KMS-11 (cell line): ENCODE measurements around the gene NECAB3.

Source experiments
- H2AFZ ChIP-seq: fragments of 200-600 bp; sonication (generic); 2 replicates; pipeline ENCODE4 v1.6.1; 2016; ENCODE audit warnings: antibody characterized with exemption, mixed run types, low read depth
- H3K27ac ChIP-seq: fragments of 200-600 bp; sonication (generic); 2 replicates; pipeline ENCODE4 v1.6.1; 2016; ENCODE audit warnings: mild to moderate bottlenecking, mixed run types
- H3K27me3 ChIP-seq: fragments of 200-600 bp; sonication (generic); 2 replicates; pipeline ENCODE4 v1.6.1; 2017; ENCODE audit warnings: mild to moderate bottlenecking, low read depth, mixed run types, moderate library complexity; ENCODE audit not compliant: insufficient read depth
- H3K36me3 ChIP-seq: fragments of 200-600 bp; sonication (generic); 2 replicates; pipeline ENCODE4 v1.6.1; 2017; ENCODE audit warnings: mild to moderate bottlenecking, mixed run types; ENCODE audit not compliant: insufficient read depth
- H3K4me1 ChIP-seq: fragments of 200-600 bp; sonication (generic); 2 replicates; pipeline ENCODE4 v1.6.1; 2016; ENCODE audit warnings: mild to moderate bottlenecking, low read depth, mixed run types; ENCODE audit not compliant: poor library complexity, severe bottlenecking
- H3K4me2 ChIP-seq: fragments of 200-600 bp; sonication (generic); 2 replicates; pipeline ENCODE4 v1.7.0; 2016; ENCODE audit warnings: mild to moderate bottlenecking, mixed run types
- H3K4me3 ChIP-seq: fragments of 200-600 bp; sonication (generic); IDR thresholded peaks from 2 replicates; pipeline ENCODE4 v1.6.1; 2017; ENCODE audit warnings: low read depth, low read length, mixed read lengths; ENCODE audit not compliant: insufficient read depth
- H3K79me2 ChIP-seq: fragments of 200-600 bp; sonication (generic); 2 replicates; pipeline ENCODE4 v1.6.1; 2016; ENCODE audit warnings: low read depth, mixed run types; ENCODE audit not compliant: insufficient read depth
- H3K9ac ChIP-seq: fragments of 200-600 bp; sonication (generic); 2 replicates; pipeline ENCODE4 v1.6.1; 2016; ENCODE audit warnings: mild to moderate bottlenecking, mixed run types
- H4K20me1 ChIP-seq: fragments of 200-600 bp; sonication (generic); 2 replicates; pipeline ENCODE4 v1.6.1; 2016; ENCODE audit warnings: mild to moderate bottlenecking, mixed run types; ENCODE audit not compliant: insufficient read depth
- CTCF ChIP-seq: fragments of 200-600 bp; sonication (generic); conservative IDR thresholded peaks from 2 replicates; pipeline ENCODE4 v1.6.1; 2017; ENCODE audit warnings: low read depth, mild to moderate bottlenecking, antibody characterized with exemption, low read length, moderate library complexity, mixed read lengths

NECAB3 gene

GRCh38 chr20:33710681-33711445 lies 36.6 kb upstream of the NECAB3 start:
- H3K27me3 ChIP-seq = no peaks in the 10 kb centered on the region
- TF ChIP-seq CTCF = no peak
- no peak overlapping the region for H3K4me3 ChIP-seq
- H3K27ac ChIP-seq = no peak overlapping the region
- no peak overlapping the region for H3K9ac ChIP-seq
- no peaks in the 10 kb centered on the region for H4K20me1 ChIP-seq
- no peak overlapping the region for H3K4me2 ChIP-seq
- no peaks in the 10 kb centered on the region for H3K79me2 ChIP-seq
- no peak overlapping the region for H2AFZ ChIP-seq
- H3K4me1 ChIP-seq = peaks cover 20% of the 10 kb centered on the region
- H3K36me3 ChIP-seq = no peaks in the 10 kb centered on the region

- no peaks in the 10 kb centered on the region for H4K20me1 ChIP-seq
- no peak for TF ChIP-seq CTCF
- H2AFZ ChIP-seq = no peak overlapping the region
- H3K4me3 ChIP-seq = no peak overlapping the region
- H3K79me2 ChIP-seq = no peaks in the 10 kb centered on the region
- H3K9ac ChIP-seq = no peak overlapping the region
- H3K4me2 ChIP-seq = no peak overlapping the region
- no peaks in the 10 kb centered on the region for H3K27me3 ChIP-seq
- H3K36me3 ChIP-seq = no peaks in the 10 kb centered on the region
- H3K4me1 ChIP-seq = peaks cover 20% of the 10 kb centered on the region
- no peak overlapping the region for H3K27ac ChIP-seq
Measured at GRCh38 chr20:33709905-33710541, 35.8 kb upstream of the NECAB3 start.

- H3K79me2 ChIP-seq = no peaks in the 10 kb centered on the region
- H3K27me3 ChIP-seq = no peaks in the 10 kb centered on the region
- H3K4me2 ChIP-seq = peak overlapping the region; percentile 18; the same call in 1 of the 2 replicates
- TF ChIP-seq CTCF = no peak
- H3K4me1 ChIP-seq = peaks cover 20% of the 10 kb centered on the region
- H3K4me3 ChIP-seq = no peak overlapping the region
- H3K36me3 ChIP-seq = no peaks in the 10 kb centered on the region
- no peak overlapping the region for H3K9ac ChIP-seq
- H4K20me1 ChIP-seq = no peaks in the 10 kb centered on the region
- peak overlapping the region; percentile 32; the same call in 1 of the 2 replicates for H3K27ac ChIP-seq
- no peak overlapping the region for H2AFZ ChIP-seq
Measured at GRCh38 chr20:33709398-33709797, 35.2 kb upstream of the NECAB3 start.

GRCh38 chr20:33707668-33708067 lies 33.4 kb upstream of the NECAB3 start:
- H3K27me3 ChIP-seq = no peaks in the 10 kb centered on the region
- TF ChIP-seq CTCF = no peak
- H3K4me2 ChIP-seq = no peak overlapping the region
- H3K9ac ChIP-seq = no peak overlapping the region
- no peaks in the 10 kb centered on the region for H3K79me2 ChIP-seq
- peaks cover 20% of the 10 kb centered on the region for H3K4me1 ChIP-seq
- no peak overlapping the region for H3K4me3 ChIP-seq
- H3K36me3 ChIP-seq = no peaks in the 10 kb centered on the region
- H4K20me1 ChIP-seq = no peaks in the 10 kb centered on the region
- H3K27ac ChIP-seq = no peak overlapping the region
- H2AFZ ChIP-seq = no peak overlapping the region
